Erythroblast (primary cell): ENCODE results near the gene EMP3.

ENCODE experiments used
- GATA1 ChIP-seq: IDR thresholded peaks from 2 replicates; pipeline ENCODE4 v1.6.1; 2011; ENCODE audit warnings: low read depth, mild to moderate bottlenecking, control low read depth, low read length, moderate library complexity
- POLR2A ChIP-seq: IDR thresholded peaks from 2 replicates; pipeline ENCODE4 v1.6.1; 2011; ENCODE audit warnings: mild to moderate bottlenecking, low read length

DNA sequence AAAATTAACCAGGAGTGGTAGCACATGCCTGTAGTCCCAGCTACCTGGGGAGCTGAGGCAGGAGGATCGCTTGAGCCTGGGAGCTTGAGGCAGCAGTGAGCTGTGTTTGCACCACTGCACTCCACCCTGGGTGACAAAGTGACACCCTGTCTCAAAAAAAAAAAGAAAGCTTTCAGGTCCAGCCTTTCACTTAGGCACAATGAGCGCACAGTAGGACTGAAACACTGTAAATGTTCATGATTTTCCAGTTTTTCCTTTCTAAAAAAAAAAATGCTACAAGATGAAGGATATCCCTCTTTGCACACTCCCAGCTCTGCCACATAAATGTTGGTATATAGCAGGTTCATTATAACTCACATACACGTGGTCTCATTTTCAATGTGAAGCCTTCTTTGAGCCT lies 37.6 kb upstream of the EMP3 start:
- no peak for TF ChIP-seq POLR2A
- TF ChIP-seq GATA1: no peak
